ENCODE data around the gene LRRIQ1.

DNA sequence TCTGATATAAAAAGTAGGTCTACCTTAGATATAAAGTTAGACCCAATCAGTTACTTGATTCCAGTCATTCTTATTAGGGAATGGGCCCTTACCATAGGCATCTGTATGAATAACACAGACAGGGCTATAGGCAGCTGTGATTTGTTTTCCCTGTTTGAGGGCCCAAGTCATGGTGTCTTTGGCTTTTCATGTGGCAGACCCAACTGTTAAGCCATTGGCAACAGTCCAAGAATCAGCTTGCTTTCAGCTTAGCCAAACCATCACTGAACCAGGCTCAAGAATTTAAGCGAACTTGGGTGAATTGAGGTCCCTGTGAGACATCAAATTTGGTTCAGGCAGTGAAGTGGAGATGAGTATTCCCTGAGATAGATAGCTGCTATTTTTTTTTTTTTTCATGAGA lies 111.2 kb downstream of the LRRIQ1 start:
- TF ChIP-seq, protein P1, sequence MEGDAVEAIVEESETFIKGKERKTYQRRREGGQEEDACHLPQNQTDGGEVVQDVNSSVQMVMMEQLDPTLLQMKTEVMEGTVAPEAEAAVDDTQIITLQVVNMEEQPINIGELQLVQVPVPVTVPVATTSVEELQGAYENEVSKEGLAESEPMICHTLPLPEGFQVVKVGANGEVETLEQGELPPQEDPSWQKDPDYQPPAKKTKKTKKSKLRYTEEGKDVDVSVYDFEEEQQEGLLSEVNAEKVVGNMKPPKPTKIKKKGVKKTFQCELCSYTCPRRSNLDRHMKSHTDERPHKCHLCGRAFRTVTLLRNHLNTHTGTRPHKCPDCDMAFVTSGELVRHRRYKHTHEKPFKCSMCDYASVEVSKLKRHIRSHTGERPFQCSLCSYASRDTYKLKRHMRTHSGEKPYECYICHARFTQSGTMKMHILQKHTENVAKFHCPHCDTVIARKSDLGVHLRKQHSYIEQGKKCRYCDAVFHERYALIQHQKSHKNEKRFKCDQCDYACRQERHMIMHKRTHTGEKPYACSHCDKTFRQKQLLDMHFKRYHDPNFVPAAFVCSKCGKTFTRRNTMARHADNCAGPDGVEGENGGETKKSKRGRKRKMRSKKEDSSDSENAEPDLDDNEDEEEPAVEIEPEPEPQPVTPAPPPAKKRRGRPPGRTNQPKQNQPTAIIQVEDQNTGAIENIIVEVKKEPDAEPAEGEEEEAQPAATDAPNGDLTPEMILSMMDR (IDR thresholded peaks at IDR 0.05), result no peak
- no peak for TF ChIP-seq POLR2A (IDR thresholded peaks at IDR 0.05)

Data from thyroid gland (tissue), 4 donors.